ENCODE measurements around the gene GCDH.
"Not testable (repeated sequence)": the region's sequence is repeated elsewhere in the genome, so short reads cannot be mapped to it uniquely, and the experiment has no call there.

The GCDH gene

DNA sequence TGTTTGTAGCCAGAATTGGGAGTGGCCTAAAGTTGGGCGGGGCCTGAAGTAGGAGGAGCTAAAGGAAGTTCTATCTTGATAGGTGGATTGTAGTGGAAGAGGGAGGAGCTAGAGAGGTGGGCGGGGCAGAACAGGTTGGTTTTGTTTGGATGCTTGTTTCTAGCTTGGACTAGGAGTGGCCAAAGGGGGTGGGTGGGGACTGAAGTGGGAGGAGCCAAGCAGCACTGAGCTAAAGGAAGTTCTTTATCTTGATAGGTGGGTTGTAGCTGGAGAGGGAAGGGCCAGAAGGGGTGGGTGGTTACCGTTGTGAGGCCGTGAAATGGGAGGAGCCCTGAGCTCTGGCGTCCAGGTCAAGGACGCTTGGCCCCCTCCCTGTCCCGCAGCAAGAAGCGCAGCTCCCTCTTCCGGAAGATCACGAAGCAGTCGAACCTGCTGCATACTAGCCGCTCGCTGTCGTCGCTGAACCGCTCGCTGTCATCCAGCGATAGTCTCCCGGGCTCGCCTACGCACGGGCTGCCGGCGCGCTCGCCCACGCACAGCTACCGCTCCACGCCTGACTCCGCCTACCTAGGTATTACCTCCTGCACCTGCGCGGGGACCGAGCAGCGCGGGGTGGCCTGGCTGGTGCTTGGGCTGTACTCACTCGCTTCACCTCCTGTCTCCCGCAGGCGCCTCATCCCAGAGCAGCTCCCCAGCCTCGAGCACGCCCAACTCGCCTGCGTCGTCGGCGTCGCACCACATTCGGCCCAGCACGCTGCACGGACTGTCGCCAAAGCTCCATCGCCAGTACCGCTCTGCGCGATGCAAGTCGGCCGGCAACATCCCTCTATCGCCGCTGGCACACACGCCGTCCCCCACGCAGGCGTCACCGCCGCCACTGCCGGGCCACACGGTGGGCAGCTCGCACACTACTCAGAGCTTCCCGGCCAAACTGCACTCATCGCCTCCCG, 17.7 kb upstream of the GCDH start:
- DNase-seq (ENCODE audit: low read depth, low spot score) = no peak

DNA sequence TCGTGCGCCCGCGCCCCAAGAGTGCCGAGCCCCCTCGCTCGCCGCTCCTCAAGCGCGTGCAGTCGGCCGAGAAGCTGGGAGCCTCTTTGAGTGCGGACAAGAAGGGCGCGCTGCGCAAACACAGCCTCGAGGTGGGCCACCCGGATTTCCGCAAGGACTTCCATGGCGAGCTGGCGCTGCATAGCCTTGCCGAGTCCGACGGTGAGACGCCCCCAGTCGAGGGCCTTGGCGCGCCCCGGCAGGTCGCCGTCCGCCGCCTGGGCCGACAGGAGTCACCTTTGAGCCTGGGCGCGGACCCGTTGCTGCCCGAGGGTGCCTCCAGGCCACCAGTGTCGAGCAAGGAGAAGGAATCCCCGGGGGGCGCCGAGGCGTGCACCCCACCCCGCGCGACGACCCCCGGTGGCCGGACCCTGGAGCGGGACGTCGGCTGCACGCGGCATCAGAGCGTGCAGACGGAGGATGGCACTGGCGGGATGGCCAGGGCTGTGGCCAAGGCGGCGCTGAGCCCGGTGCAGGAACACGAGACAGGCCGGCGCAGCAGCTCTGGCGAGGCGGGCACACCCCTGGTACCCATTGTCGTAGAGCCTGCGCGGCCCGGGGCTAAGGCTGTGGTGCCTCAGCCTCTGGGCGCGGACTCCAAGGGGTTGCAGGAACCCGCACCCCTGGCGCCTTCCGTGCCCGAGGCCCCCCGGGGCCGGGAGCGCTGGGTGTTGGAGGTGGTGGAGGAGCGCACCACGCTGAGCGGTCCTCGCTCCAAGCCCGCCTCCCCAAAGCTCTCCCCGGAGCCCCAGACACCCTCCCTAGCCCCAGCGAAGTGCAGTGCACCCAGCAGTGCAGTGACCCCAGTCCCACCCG, 16.8 kb upstream of the GCDH start:
- DNase-seq (ENCODE audit: low read depth, low spot score) = no peak

DNA sequence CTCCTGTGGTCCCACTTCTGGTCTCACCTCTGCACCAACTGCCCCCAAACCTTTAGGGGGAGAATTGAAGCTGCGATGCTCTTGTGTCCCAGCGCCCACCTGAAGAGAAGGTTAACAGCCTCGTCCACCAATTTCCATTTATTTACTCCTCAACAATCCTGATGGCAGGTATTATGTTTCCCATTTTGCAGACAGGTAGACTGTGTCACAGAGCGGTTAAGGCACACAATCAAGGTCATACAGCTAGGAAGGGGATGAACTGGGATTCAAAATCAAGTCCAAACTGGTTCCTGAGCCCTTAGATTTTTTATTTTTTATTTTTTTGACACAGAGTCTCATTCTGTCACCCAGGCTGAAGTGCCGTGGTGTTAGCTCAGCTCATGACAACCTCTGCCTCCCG, 15.9 kb upstream of the GCDH start:
- DNase-seq (ENCODE audit: low read depth, low spot score) = no peak

DNA sequence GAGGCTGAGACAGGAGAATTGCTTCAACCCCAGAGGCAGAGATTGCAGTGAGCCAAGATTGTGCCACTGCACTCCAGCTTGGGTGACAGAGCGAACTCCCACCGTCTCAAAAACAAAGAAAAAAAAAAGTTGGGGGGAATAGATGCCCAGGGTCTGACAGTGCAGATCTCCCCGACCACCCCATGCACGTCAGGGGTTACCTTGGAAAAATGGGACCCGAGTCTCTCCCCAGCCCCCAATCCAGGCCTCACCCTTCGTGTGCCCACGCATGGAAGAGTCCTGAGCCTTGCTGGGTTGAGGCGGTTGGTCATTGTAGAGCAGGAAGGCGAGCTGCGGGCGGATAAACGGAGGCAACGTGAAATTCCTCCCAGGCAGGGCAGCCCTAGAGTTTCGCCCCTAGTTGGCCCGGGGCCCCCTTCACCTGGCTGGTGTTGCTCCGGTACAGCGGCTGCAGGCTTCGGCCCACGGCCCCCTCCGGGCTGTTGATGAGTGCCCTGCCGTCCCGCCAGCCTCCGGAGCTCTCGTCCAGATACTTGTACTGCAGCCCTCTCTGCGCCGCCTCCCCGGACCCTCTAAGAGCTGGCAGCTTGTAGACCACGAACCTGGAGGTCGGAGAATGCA, 10.3 kb upstream of the GCDH start:
- DNase-seq (ENCODE audit: low read depth, low spot score) = no peak

DNA sequence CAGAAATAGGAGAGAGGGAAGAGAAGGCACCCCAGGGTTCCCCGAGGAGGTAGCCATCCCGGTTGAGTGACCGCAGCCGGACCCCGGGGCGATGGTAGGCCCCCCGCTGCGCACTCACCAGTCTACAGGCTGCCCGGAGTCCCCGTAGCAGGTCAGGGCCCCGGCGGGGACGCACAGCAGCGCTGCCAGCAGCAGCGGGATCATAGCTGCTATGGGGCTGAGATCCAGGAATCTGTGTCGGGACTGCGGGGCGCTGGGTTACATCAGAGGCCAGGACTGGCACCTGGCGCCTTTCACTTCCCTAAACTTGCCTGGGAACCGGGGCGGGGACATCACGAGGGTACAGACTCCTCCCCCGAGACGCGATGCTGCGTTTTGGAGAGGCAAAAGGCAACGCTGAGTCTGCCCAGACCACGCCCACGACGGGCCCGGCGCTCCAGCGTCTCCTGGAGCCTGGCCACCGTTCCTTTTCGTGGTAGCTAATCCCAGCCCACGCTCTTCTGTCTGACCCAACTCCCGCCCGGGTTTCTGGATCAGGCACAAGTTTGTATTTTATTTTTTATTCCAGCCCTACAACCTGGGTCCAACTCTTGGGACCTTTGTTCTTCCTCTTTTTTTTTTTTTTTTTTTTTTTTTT, 9.7 kb upstream of the GCDH start, which contains the start of gene DNASE2:
DNASE2 (minus strand) TSS at position 278 of the 637 bp plus-strand sequence; CDS start at position 204, 74 bp downstream.
- DNase-seq (ENCODE audit: low read depth, low spot score) = no peak

DNA sequence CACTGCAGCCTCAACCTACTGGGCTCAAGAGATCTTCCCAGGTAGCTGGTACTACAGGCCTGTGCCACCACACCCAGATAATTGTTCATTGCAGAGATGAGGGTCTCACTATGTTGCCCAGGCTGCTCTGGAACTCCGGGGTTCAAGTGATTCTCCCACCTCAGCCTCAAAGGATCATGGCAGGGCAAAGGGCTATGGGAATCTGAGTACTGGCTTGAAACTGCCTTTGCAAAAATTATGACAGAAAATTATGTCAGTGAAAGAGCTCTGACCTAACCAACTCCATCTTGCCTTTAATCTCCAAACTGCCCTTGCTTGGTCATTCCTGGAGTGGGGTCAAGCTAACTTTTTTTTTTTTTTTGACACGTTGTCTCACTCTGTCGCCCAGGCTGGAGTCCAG, 8.4 kb upstream of the GCDH start:
- no peak for DNase-seq (ENCODE audit: low read depth, low spot score)

DNA sequence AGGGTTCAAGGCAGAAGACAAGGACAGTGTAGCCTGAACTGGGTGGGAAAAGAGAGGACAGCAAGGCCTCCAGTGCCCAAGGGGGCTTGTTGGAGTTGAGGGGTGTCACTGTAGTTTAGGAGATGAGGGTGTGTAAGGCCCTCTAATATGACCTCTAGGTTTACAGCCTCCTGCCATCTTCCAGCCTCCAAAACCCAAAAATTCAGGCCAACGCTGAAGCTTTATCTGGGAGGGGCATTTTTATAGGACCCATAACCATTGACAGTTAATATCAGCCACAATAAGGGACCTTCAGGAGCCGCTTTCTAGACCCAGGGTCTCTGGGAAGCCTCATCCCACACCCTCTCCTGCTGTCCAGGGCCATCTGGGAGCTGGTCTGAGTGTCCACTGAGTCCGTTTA, 6.8 kb upstream of the GCDH start:
- no peak for DNase-seq (ENCODE audit: low read depth, low spot score)

DNA sequence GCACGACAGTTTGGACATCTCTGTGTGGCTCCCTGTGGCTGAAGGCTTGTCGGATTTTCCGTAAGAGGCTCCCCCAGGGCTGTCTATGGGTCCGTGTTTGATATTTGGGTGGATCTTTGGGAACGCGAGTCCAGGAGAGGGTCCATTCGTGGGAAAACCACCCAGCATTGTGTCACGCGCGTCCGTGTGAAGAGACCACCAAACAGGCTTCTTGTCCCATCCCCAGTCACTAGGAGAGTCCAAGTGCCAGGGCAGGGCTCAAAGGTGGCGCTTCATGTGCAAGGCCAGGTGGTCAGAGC, 6.4 kb upstream of the GCDH start:
- DNase-seq (ENCODE audit: low read depth, low spot score) = no peak

DNA sequence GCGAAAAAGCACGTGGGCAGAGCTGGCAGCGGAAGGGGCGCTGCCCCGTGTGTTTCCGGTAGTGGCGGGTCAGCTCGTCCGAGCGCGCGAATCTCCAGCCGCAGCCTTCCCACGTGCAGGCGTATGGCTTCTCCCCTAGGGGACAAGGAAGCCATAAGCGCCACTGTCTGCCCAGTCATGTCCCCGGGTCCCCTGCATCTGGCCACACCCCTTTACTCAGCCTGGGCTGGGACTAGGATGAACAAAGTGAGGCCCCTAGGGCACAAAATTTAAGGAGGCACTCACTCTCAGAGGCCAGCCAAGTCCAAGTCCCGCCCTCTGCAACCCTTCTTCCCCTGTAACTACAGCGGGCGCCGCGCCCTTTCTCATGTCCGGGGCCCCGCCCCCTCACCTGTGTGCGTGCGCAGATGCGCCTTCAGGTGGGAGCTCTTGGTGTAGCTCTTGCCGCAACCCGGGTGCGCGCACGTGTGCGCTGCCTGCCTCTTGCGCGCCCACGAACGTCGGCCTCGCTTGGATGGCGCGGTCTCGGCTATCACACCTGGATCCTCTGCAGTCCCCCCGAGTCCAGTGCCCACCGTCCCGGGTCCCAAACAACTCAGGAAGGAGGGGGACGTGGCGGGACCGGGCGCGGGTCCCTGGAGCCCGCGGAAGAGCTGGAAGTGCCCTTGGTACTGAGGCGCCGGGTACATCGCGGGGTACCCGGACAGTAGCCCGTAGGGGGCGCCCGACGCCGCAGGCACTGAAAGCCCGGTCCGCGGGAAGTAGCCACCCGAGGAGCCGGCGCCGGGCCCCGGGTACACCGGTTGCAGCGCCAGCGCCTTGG, 5.8 kb upstream of the GCDH start:
- DNase-seq (ENCODE audit: low read depth, low spot score) = no peak

DNA sequence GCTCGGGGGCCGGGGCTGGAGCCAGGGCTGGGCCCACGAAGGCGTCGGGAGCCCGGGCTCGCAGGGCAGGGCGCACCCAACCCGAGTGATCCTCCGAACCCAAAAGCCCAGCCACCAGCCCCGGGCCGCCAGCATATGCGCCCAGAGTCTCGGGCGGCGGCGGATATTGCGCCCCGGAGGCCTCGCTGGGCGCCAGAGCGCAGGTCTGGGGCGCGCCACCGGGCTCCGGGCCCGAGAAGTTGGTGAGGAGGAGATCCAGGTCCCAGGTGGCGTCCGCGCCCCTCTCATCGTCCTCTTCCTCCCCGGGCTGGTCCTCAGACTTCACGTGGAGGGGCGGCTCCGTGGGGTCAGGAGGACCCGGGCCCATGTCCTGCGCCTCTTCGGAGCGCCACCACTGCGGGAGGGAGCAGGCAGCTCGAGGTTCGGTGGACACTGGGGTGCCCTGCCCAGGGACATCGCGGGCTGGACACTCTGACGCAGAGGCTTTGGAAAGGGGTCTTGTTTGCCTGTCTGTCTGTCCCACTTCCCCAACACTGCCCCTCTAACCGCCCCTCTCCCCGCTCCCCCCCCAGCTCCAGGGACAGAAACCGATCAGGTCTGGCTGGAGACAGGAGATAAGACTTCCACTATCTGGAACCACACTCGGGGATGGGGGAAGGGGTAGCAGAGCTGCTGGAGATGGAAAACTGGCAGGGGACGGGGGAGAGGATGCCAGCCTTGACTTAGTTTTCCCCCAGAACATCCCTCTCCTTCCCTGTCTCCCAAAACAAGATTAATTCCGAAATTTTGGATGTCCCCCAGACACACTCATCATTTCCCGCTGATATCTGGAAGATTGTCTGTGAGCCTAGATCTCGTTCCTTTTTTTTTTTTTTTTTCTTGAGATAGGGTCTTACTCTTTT, 5.0 kb upstream of the GCDH start:
- DNase-seq (ENCODE audit: low read depth, low spot score) = no peak

DNA sequence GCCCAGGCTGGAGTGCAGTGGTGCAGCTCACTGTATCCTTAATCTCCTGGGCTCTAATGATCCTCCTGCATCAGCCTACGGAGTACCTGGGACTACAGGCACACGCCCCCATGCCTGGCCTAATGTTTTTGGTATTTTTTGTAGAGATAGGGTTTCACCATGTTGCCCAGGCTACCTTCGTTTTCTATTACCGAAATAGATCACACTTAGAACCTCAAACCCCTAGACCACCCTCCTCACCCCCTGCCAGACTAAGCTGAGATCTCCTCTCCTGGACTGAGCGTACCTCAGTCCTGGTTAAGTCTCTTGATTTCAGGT, 4.3 kb upstream of the GCDH start:
- no peak for DNase-seq (ENCODE audit: low read depth, low spot score)

DNA sequence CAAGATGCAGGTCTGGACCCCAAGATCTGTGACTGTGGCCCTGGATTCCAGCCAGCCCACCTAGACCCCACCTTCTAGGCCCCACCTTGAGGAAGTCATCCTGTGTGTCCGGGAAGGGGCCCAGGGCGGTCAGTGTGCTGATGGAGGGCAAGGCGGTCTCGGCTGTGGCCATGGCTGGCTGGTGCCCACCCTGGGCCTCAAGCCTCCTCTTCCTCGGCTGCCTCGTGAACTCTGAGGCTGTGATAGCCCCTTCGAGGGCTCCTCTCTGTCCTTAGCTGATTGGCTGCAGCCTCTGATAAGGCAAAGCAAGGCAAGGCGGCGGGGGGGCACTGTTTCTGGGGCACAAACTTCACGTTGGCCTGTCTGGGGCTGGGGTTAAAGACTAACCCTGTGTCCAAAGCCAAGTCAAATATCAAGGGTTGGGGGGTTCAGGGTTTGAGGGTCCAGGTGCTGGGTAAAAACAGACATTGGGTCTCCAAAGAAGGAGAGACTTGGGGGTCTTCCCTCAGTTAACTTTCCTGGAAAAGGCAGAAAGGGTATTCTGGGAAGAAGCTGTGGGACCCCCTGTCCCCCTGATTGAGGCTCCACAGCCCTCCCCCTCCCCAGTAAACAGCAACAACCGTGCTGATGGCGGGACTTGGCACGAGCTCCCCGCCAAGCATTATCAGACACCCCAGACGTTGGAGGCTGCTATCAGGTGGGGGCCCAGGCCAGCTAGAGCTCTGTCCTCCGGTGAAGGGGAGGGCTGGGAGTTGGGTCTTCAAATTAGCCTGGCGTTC, 3.8 kb upstream of the GCDH start, which contains the start of gene KLF1:
KLF1 (minus strand) TSS at position 233 of the 779 bp plus-strand sequence; CDS start at position 172, 61 bp downstream.
- no peak for DNase-seq (ENCODE audit: low read depth, low spot score)

DNA sequence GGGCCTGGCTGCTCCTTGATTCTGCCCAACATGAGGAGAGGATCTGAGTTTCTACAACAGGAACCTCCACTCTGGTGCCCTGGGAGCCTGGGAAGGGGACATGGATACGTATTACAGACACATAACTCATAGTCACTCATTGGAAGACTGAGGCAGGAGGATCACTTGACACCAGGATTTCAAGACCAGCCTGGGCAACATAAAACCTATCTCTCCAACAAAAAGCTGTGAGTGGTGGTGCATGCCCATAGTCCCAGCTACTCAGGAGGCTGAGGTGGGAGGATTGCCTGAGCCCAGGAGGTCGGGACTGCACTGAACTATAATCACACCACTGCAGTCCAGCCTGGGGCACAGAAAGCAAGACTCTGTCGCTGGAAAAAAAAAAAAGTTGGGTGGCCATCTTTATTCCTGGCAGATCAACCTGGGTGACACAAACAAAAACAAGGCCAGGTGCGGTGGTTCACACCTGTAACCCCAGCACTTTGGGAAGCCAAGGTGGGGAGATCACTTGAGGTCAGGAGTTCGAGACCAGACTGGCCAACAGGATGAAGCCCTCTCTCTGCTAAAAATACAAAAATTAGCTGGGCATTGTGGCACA, 2.9 kb upstream of the GCDH start:
- DNase-seq (ENCODE audit: low read depth, low spot score) = no peak

DNA sequence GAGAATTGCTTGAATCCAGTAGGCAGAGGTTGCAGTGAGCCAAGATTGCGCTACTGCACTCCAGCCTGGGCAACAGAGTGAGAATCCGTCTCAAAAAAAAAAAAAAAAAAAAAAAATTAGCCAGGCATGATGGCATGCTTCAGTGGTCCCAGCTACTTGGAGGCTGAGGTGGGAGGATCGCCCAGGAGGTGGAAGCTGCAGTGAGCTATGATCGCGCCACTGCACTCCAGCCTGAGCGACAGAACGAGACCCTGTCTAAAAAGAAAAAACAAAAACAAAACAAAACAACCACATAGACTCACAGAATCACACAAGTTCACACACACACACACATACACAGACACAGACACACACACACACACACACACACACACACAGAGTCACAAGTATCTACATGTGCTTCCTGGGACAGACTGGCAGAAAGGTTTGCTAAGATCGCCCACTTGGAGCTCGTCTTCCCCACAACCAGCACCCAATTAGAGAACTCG, 617 bp upstream of the GCDH start:
- DNase-seq (ENCODE audit: low read depth, low spot score) = not testable (repeated sequence)

DNA sequence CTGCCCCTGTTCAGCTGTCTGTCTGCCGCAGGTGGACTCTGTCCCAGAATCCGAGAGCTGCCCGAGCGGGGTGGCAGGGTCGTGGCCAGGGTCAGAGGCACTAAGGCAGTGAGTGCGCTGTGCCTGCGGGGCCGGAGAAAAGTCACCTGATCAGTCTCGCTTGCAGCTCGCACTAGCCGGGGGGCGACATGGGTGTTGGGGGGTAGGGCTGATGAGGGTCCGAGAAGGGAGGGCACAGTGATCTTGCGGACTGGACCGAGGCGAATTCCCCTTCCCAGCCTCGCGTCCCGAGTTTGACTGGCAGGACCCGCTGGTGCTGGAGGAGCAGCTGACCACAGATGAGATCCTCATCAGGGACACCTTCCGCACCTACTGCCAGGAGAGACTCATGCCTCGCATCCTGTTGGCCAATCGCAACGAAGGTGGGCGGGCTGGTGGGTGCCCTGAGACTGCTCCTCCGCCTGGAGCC, 627 bp downstream of the GCDH start:
- DNase-seq (ENCODE audit: low read depth, low spot score) = no peak

DNA sequence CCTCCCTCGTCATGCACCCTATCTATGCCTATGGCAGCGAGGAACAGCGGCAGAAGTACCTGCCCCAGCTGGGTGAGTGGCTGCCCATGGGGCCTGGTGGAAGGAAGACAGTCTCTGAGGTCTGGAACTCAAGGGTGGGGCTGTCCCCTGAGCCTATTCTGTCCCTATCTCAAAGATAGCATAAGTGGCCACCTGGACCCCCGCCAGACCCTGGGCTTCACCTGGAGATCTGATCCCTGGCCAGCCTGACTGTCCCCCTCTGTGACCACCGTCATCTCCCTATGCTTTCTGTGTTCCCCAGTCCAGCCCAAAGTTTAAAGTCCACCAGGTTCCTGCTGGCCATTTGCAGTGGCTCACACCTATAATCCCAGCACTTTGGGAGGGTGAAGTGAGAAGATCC, 2.6 kb downstream of the GCDH start:
- no peak for DNase-seq (ENCODE audit: low read depth, low spot score)

DNA sequence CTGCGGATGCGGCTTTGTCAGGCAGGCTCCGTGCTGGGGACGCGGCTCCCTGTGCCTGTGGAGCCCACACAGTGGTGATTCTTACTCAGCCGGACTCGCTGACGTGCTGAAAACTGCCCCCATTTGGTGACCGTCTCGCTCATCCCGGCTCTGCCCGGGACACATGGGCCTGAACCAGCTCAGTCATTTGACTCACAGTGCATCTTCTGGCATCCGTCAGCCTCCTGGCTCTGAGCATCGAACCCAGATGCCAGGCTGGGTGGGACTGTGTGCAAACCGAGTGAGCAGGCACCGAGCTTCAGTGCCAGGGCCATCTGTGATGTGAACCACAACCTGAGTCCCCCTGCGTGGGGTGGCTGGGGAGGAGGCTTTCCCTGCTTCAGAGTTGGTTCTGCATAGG, 5.5 kb downstream of the GCDH start:
- DNase-seq (ENCODE audit: low read depth, low spot score) = no peak

DNA sequence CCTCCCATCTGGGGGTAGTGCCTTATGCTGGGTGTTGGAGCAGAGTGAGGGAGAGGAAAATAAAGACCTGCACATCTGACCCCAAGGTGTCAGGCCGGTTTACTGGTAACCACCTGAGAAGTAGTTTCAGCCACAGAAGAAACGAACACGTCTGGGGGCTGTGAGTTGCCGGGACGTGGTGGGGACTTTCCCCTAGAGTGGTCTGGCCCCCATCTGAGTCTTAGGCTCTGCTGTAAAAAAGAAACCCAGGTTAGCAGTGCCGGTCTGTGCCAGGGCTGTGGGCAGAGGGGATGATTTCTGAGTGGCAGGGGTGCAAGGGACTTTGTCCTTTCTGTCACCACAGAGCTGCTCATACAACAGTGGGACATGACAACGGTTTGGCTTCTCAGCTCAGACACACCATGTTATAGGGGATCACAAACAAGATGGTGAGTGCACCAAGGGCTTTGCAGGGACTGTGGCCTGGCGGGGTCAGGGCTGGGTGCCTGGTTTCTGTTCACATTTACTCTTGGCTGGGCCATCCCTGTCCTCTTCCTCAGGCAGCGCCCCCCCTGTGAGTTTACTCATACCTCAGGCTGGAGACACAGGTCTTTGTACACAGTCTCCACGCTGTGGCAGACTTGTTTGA, 9.0 kb downstream of the GCDH start:
- no peak for DNase-seq (ENCODE audit: low read depth, low spot score)
